Left forelimb (tissue), 1 donor: ENCODE measurements around the gene TNFAIP8L3.

Experiments
- DNase-seq: peaks from one replicate; pipeline ENCODE4 v3.0.0-alpha.2; 2018; ENCODE audit warnings: low spot score

Gene TNFAIP8L3

DNA sequence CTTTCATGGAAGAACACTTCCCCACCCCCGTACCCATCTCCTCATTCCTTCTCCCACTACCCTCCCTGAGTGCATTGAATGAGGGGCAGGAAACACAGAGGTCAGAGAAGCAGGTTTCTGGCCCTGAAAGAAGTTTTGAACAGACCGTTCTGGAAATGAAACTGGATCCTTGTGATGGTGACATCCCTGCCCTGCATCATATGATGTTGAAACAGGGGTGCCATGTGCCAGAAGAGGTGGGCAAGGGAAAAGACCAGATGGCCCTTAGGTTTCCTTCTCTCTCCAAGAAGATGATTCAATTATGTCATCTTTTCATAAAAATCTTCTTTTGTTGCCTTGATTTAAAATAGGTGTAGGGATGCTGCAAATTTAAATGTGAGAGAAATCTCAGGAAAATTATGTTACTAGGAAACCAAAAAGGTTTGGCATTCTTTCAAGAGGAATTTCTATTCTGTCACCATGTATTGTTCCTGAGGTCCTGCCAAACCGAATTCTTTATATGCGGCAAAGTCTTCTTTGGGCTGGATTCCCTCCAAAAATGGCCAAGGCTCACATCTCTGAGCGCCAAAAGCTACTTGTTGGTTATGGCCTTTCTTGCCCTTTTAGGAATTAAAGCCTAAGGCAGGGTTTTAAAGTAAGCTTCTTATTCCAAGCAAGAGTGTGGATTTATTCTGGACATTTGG lies 19.9 kb upstream of the TNFAIP8L3 start:
- no peak for DNase-seq

DNA sequence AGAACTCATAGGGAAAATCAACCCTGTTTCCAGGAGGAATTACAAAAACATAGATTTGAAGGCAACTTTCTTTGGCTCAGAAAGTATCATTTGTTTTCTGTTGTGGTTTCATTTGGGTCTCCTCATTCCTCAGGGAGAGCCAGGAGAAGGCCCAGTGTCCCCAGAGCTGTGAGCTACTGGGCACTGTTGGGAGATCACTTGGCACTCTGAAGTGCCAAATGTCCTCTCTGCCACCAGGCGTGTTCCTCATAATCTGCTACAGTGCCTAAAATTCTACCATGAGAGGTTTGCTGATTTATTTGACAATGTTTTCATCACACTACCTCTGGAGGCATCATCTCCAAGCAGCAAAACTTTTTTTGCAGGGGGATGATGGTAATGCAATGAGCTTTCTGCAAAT lies 17.4 kb upstream of the TNFAIP8L3 start:
- no peak for DNase-seq

GRCh38 chr15:51111061-51111460 lies 16.4 kb upstream of the TNFAIP8L3 start:
- DNase-seq: no peak

GRCh38 chr15:51110171-51110570 lies 15.5 kb upstream of the TNFAIP8L3 start:
- no peak for DNase-seq

GRCh38 chr15:51108933-51109550 lies 14.3 kb upstream of the TNFAIP8L3 start:
- no peak for DNase-seq

- DNase-seq: no peak
These were observed 12.9 kb upstream of the TNFAIP8L3 start for GRCh38 chr15:51107612-51108011.

DNA sequence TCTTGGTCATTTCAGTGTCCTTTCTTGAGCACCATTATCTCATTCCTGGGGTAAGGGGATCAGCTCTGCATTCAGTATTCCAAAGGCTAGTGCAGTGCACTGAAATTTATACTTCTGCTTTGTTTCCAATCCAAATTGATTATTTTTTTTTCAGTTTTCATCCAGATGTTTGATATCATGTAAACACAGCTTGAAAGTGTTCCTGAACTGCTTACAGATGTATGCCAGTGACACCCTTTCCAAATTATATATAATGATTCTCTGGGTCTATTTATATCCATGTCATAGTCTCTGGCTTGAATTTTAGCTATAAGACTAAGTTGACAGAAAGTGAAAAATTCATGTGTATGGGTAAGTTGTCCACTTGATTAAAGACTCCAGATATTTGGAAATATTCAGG lies 11.8 kb upstream of the TNFAIP8L3 start:
- DNase-seq: no peak

DNA sequence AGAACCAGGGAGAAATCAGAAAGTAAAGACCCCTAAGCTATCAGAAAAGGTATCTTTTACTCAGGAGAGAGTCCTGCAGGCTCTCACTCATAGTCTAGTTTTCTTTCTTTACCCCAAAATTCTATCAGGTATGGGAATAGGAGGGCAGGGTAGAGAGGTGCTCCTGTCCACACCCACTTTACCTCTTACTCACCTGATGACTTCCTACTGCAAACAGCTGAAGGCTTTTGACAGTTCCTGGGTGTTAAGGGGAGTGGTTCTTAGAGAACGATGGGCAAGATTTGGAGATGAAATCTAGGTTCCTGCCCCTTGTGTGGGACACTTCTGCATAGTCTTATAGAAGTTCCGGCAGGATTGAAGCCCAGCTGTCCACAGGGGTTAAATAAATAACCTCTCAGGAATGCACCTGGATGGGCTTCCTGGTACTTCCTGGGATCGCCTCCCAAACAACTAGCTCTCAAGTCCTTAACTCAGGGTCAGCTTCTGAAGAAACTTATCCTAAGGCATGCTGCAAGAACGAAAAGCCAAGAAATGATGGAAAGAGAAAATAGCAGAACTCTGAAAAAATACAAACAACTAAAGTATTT lies 10.8 kb upstream of the TNFAIP8L3 start:
- no peak for DNase-seq

DNA sequence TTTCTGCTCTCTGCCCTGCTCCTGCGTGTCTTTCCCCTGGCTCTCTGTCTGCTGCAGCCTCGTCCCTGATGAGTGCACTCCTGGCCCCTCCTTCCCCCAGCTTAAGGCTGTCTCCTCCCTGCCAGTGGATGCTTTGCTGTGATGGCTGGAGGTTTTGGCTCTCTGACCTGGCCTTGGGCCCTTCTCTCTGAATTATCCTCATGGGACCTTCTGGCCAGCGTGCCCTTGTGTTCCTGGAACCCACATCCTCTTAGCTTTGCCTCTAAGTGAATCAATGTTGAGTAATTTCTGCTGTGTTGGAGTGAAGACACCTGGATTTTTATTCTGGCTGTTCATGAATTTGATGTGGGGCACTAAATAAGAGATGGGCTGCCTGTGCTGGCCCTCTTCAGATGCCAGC lies 9.8 kb upstream of the TNFAIP8L3 start:
- DNase-seq: no peak

DNA sequence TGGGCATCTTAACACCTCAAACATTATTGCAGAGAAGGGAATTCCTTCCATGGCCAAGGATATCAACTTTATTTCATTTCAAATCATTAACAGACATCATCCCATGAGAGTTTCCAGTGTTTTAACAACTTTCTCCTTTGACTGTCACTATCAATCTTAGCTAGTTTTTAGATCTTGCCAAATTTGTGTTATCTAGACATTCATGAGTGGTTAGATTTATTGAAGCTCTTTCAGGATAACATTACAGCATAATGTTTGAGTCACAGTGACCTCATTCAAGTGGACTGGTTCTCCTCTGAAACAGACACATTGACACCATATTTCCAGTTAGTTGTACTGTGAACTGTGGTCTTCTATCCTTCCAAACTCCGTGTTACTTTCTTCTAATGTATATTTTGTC lies 8.6 kb upstream of the TNFAIP8L3 start:
- no peak for DNase-seq

GRCh38 chr15:51100785-51101489 lies 6.2 kb upstream of the TNFAIP8L3 start:
- no peak for DNase-seq

DNA sequence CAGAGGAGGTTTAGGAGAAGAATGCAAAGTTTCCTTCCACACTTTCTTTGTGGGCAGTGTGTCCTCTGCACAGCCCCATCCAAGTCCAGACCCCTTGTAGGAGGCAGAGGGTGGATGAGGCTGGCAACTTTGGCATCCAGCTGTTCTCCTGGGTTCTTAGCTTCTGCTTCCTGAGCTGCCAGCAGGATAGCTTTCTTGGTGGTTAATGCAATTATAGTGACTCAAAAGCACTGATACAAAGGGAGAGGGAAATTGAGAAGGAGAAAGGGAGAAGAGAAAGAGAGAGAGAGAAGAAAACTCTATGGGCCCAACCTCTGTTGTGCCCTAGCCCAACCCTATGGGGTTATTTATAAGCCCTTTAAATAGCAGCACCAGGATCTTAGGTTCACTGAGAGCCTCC lies 4.5 kb upstream of the TNFAIP8L3 start:
- DNase-seq: no peak

DNA sequence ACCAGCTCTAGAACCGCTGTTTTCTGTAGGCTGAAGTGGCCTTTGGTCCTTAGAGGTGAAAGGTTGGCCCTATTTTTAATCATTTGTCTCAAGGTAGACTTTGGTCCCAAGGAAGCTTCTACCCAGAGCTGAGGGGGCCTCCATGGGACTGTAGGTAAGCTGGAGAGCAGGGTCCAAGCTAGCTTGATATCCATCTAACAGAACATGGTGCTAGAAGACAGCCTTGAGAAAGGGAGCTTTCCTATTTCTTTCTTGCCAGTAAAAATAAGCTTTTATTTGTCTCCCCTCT lies 3.6 kb upstream of the TNFAIP8L3 start:
- DNase-seq: no peak

GRCh38 chr15:51097553-51098330 lies 3.0 kb upstream of the TNFAIP8L3 start:
- no peak for DNase-seq

GRCh38 chr15:51096976-51097375 lies 2.3 kb upstream of the TNFAIP8L3 start:
- no peak for DNase-seq

DNA sequence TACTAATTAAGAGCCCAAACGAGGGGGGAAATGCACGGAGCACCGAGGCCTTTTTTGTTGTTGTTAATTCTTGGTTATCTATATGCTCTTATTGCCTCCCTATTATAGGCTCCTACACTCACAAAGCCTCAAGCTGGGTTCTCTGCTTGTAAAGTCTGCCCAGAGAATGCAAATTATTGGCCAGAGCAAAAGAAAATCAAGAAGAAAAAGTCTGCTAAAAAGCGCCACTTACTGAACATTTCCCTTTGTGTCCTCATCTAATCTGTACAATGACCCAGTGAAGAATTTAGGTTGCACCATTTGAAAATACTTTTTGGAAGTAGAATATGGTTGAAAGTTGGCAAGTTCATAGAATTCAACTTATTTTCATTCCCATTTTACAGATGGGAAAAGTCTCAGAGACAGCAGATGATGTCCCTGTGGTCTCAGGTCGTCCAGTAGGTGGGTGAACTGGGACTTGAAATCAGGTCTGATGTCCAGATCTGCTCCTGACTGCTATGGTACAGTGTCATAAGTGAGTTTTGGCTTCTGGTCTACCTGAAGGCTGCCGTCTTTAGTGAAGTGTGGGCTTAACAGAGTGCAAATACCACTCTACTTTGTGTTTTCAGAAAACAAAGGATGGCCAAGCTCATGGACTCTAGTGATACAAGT lies 1.1 kb upstream of the TNFAIP8L3 start:
- DNase-seq: no peak

- DNase-seq: no peak
These were observed 684 bp downstream of the TNFAIP8L3 start for GRCh38 chr15:51093839-51094605.

- DNase-seq: no peak
These were observed 1.2 kb downstream of the TNFAIP8L3 start for GRCh38 chr15:51093488-51093838.

DNA sequence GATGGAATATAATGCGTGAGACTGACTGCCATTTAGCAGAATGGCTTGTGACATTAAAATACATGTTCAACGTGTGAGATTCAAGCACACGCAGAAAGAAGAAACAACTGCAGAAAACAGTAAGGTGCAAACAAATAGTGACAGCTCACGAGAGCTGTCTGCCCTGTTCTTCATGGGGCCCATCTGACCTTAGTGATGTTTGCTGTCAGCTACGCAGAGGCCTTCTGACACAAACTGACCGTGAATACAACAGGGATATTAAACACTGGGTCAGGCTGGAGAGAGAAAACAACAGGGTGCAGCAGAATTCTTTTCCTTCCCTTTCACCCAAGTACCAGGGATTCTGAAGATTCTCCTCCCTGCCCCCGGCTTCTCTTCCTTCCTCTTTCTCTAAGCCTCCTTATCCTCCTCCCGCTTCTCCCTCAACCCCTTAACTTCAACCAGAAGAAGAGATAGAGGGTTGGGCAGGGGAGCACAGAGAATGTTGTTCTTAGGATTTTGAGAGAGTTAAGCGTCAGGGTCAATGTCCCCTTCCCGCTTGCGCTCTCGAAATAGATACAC lies 2.1 kb downstream of the TNFAIP8L3 start:
- DNase-seq: no peak

DNA sequence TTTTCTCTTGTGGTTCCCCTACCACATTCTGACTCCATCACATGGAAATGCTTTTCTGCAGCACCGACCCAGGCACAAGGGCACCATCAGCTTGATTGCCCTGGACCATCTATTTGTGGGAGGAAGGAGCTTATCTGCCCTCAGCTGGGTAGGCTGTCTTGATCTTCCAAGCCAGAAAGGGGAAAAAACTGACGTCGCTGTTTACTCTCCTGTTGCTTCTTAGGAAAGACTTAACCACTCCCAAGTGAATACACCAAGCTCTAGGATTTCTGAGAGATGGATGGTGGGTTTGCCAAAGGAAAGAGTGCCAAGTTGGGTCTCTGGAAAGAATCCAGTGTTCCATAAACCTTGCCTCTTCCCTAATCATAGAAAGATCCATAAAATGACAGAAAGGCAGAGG lies 4.0 kb downstream of the TNFAIP8L3 start:
- DNase-seq: no peak
